NCI-H1417 (cell line): ENCODE measurements around the gene OR10H5.
"Not testable (repeated sequence)": the region's sequence is repeated elsewhere in the genome, so short reads cannot be mapped to it uniquely, and the experiment has no call there.

Experiments used
- DNase-seq, 3 experiments: peaks; one replicate each; lab custom pipeline; 2025; lab: John Stamatoyannopoulos, UW

OR10H5 gene

GRCh38 chr19:15787611-15788155, at the start of gene OR10H5:
TSS of gene OR10H5 (plus strand) at chr19:15787661. CDS start at chr19:15794049, 6,388 bp downstream.
- no peak for DNase-seq

- DNase-seq = no peak
These were observed 49.7 kb upstream of the OR10H5 start, which contains the start of gene OR10H3 for GRCh38 chr19:15737722-15738121. TSS of gene OR10H3 (plus strand) at chr19:15737985. CDS start at chr19:15741393, 3,408 bp downstream.

GRCh38 chr19:15740785-15741184, 46.7 kb upstream of the OR10H5 start:
- DNase-seq = no peak

- DNase-seq = no peak
These were observed 39.2 kb upstream of the OR10H5 start for GRCh38 chr19:15748239-15748638.

- DNase-seq = no peak
These were observed 29.1 kb upstream of the OR10H5 start for GRCh38 chr19:15758379-15758778.

GRCh38 chr19:15759962-15760565, 27.4 kb upstream of the OR10H5 start:
- no peak for DNase-seq

GRCh38 chr19:15769586-15769985, 17.9 kb upstream of the OR10H5 start:
- no peak for DNase-seq

- not testable (repeated sequence) for DNase-seq
These were observed 13.3 kb upstream of the OR10H5 start for GRCh38 chr19:15774159-15774558.

- no peak for DNase-seq
These were observed 12.2 kb upstream of the OR10H5 start for GRCh38 chr19:15775249-15775648.

GRCh38 chr19:15776264-15776663, 11.2 kb upstream of the OR10H5 start:
- DNase-seq = no peak

- DNase-seq = no peak
These were observed 10.2 kb upstream of the OR10H5 start for GRCh38 chr19:15776991-15777970.

GRCh38 chr19:15779756-15780476, 7.5 kb upstream of the OR10H5 start:
- DNase-seq = peak in 2 of 3 experiments; percentile 20 to 71

- DNase-seq = no peak
These were observed 6.6 kb upstream of the OR10H5 start for GRCh38 chr19:15780610-15781418.

- DNase-seq = no peak
These were observed 5.8 kb upstream of the OR10H5 start for GRCh38 chr19:15781661-15782060.

- DNase-seq = no peak
These were observed 5.2 kb upstream of the OR10H5 start for GRCh38 chr19:15782211-15782610.

GRCh38 chr19:15782896-15783295, 4.6 kb upstream of the OR10H5 start:
- not testable (repeated sequence) for DNase-seq

- no peak for DNase-seq
These were observed 1.3 kb downstream of the OR10H5 start for GRCh38 chr19:15788594-15789270.

GRCh38 chr19:15790096-15790495, 2.6 kb downstream of the OR10H5 start:
- DNase-seq = no peak

- not testable (repeated sequence) for DNase-seq
These were observed 6.8 kb downstream of the OR10H5 start for GRCh38 chr19:15794279-15794678.

- peak in 1 of 3 experiments; percentile 16 for DNase-seq
These were observed 22.9 kb downstream of the OR10H5 start for GRCh38 chr19:15810335-15810734.

- DNase-seq = no peak
These were observed 24.0 kb downstream of the OR10H5 start for GRCh38 chr19:15811476-15811875.
